Measurements from ENCODE around the gene GALP.

GALP gene

GRCh38 chr19:56163097-56163496 is 12.7 kb upstream of the GALP start:
- H3K4me2 ChIP-seq (ENCODE audit: low read depth, low read length, poor library complexity, severe bottlenecking): no peak overlapping the region
- H3K9ac ChIP-seq (ENCODE audit: low read length): no peak overlapping the region
- no peaks in the 10 kb centered on the region for H4K20me1 ChIP-seq (ENCODE audit: low read depth, low read length)
- no peaks in the 10 kb centered on the region for H3K9me3 ChIP-seq (ENCODE audit: insufficient read depth, low read length)
- H3K27me3 ChIP-seq (ENCODE audit: low read length): no peaks in the 10 kb centered on the region
- H3F3A ChIP-seq (ENCODE audit: insufficient read depth): no peaks in the 10 kb centered on the region
- no peaks in the 10 kb centered on the region for H3K9me2 ChIP-seq (replicated peaks; ENCODE audit: insufficient read depth, low read length)
- H3K27ac ChIP-seq (ENCODE audit: low read depth, low read length): no peak overlapping the region
- H3K79me2 ChIP-seq (ENCODE audit: insufficient read depth, low read length): no peaks in the 10 kb centered on the region
- TF ChIP-seq EZH2phosphoT487 (conservative IDR thresholded peaks at IDR 0.05; ENCODE audit: low read length): no peak
- TF ChIP-seq CTCF (IDR thresholded peaks at IDR 0.05; ENCODE audit: insufficient read depth, low read length, poor library complexity, severe bottlenecking): no peak
- H3K36me3 ChIP-seq (ENCODE audit: low read length): no peaks in the 10 kb centered on the region
- no peak overlapping the region for H3K4me3 ChIP-seq (ENCODE audit: insufficient read depth, low read length, poor library complexity, severe bottlenecking)
- no peak overlapping the region for H2AFZ ChIP-seq (ENCODE audit: low read depth, low read length, severe bottlenecking)

- Histone ChIP-seq H3K9ac (ENCODE audit: low read length) (no peak overlapping the region), H3K27me3 (ENCODE audit: low read length) (no peaks in the 10 kb centered on the region), H2AFZ (ENCODE audit: low read depth, low read length, severe bottlenecking) (no peak overlapping the region), H3K4me2 (ENCODE audit: low read depth, low read length, poor library complexity, severe bottlenecking) (no peak overlapping the region), H3K4me3 (ENCODE audit: insufficient read depth, low read length, poor library complexity, severe bottlenecking) (no peak overlapping the region), H3K79me2 (ENCODE audit: insufficient read depth, low read length) (no peaks in the 10 kb centered on the region), H3F3A (ENCODE audit: insufficient read depth) (no peaks in the 10 kb centered on the region), H3K27ac (ENCODE audit: low read depth, low read length) (no peak overlapping the region), H4K20me1 (ENCODE audit: low read depth, low read length) (no peaks in the 10 kb centered on the region), H3K36me3 (ENCODE audit: low read length) (no peaks in the 10 kb centered on the region), H3K9me2 (replicated peaks; ENCODE audit: insufficient read depth, low read length) (no peaks in the 10 kb centered on the region), H3K9me3 (ENCODE audit: insufficient read depth, low read length) (no peaks in the 10 kb centered on the region)
- TF ChIP-seq CTCF (IDR thresholded peaks at IDR 0.05; ENCODE audit: insufficient read depth, low read length, poor library complexity, severe bottlenecking) (no peak), EZH2phosphoT487 (conservative IDR thresholded peaks at IDR 0.05; ENCODE audit: low read length) (no peak)
Observed at GRCh38 chr19:56167064-56167578, 8.7 kb upstream of the GALP start.

GRCh38 chr19:56170261-56170660 is 5.5 kb upstream of the GALP start:
- Histone ChIP-seq H3K9me2 (replicated peaks; ENCODE audit: insufficient read depth, low read length) (no peaks in the 10 kb centered on the region), H3K4me2 (ENCODE audit: low read depth, low read length, poor library complexity, severe bottlenecking) (no peak overlapping the region), H3K79me2 (ENCODE audit: insufficient read depth, low read length) (no peaks in the 10 kb centered on the region), H3K27me3 (ENCODE audit: low read length) (no peaks in the 10 kb centered on the region), H3K9me3 (ENCODE audit: insufficient read depth, low read length) (no peaks in the 10 kb centered on the region), H3F3A (ENCODE audit: insufficient read depth) (no peaks in the 10 kb centered on the region), H4K20me1 (ENCODE audit: low read depth, low read length) (no peaks in the 10 kb centered on the region), H3K4me3 (ENCODE audit: insufficient read depth, low read length, poor library complexity, severe bottlenecking) (no peak overlapping the region), H3K36me3 (ENCODE audit: low read length) (no peaks in the 10 kb centered on the region), H2AFZ (ENCODE audit: low read depth, low read length, severe bottlenecking) (no peak overlapping the region), H3K27ac (ENCODE audit: low read depth, low read length) (no peak overlapping the region), H3K9ac (ENCODE audit: low read length) (no peak overlapping the region)
- TF ChIP-seq EZH2phosphoT487 (conservative IDR thresholded peaks at IDR 0.05; ENCODE audit: low read length): no peak
- TF ChIP-seq CTCF (IDR thresholded peaks at IDR 0.05; ENCODE audit: insufficient read depth, low read length, poor library complexity, severe bottlenecking): no peak

Data from SU-DHL-6 (cell line).